Activated T-helper 1 cell treated with anti-CD3 and anti-CD28 coated beads, Interleukin-12 subunit alpha, Interleukin-12 subunit beta, Interleukin-2, Interleukin-4 antibody, amounts not matched to agents 30 ng/mL and 10 ng/mL and 1 ng/mL, durations not matched to agents 14 hours and 24 hours and 36 hours (primary cell): ENCODE data around the gene ZIC2. TPM values are rescaled to one million over a fixed set of nuclear protein-coding genes. Genes with fewer than 3 reads are reported as not detected.
"Not testable (repeated sequence)": the region's sequence is repeated elsewhere in the genome, so short reads cannot be mapped to it uniquely, and the experiment has no call there.

Experiments
- DNase-seq: peaks from one replicate; pipeline ENCODE4 v3.0.0; 2021; ENCODE audit warnings: low spot score
- H3K27ac Mint-ChIP-seq: one replicate; pipeline ENCODE4 v1.8.0; 2021; ENCODE audit warnings: mild to moderate bottlenecking, mixed read lengths
- H3K27me3 Mint-ChIP-seq: one replicate; pipeline ENCODE4 v1.8.0; 2022; ENCODE audit warnings: mild to moderate bottlenecking, moderate library complexity, mixed read lengths; ENCODE audit not compliant: insufficient read depth
- H3K36me3 Mint-ChIP-seq: one replicate; pipeline ENCODE4 v1.8.0; 2021; ENCODE audit warnings: low read depth, mixed read lengths
- H3K4me1 Mint-ChIP-seq: one replicate; pipeline ENCODE4 v1.8.0; 2021; ENCODE audit warnings: low read depth, mixed read lengths
- H3K4me3 Mint-ChIP-seq: one replicate; pipeline ENCODE4 v1.8.0; 2021; ENCODE audit warnings: mild to moderate bottlenecking, moderate library complexity, mixed read lengths
- H3K9me3 Mint-ChIP-seq: one replicate; pipeline ENCODE4 v1.8.0; 2021; ENCODE audit warnings: mixed read lengths
- intact Hi-C: fragments of 100-400 bp; cut with micrococcal nuclease; formaldehyde crosslinking; loops from one replicate; pipeline ENCODE4 v1.15.1; 2024
- total RNA-seq: library from RNA; stranded (reverse); gene quantifications from 2 replicates; pipeline ENCODE4 v1.2.3, GENCODE V29; 2022

Gene ZIC2
- total RNA-seq, 1 donor from 2014 or later = 0.08 TPM

- DNase-seq, H3K36me3 Mint-ChIP-seq, H3K9me3 Mint-ChIP-seq, H3K4me3 Mint-ChIP-seq, H3K27ac Mint-ChIP-seq, H3K4me1 Mint-ChIP-seq: not testable (repeated sequence)
- peaks cover 68% of the 10 kb centered on the region for H3K27me3 Mint-ChIP-seq
- intact Hi-C loops = loop anchor here (10.0 kb wide), 1 partner anchor 1463 kb away; the partner anchor contains the start of gene NALCN
Measured at GRCh38 chr13:99951666-99952065, 29.9 kb upstream of the ZIC2 start.

GRCh38 chr13:99953138-99953755 is 28.3 kb upstream of the ZIC2 start:
- no peak overlapping the region for H3K4me3 Mint-ChIP-seq
- intact Hi-C loops = loop anchor here (10.0 kb wide), 1 partner anchor 1462 kb away; the partner anchor contains the start of gene NALCN
- DNase-seq = no peak
- no peak overlapping the region for H3K27ac Mint-ChIP-seq
- H3K4me1 Mint-ChIP-seq = no peaks in the 10 kb centered on the region
- no peaks in the 10 kb centered on the region for H3K9me3 Mint-ChIP-seq
- H3K36me3 Mint-ChIP-seq = no peaks in the 10 kb centered on the region
- H3K27me3 Mint-ChIP-seq = peaks cover 72% of the 10 kb centered on the region

- H3K36me3 Mint-ChIP-seq = no peaks in the 10 kb centered on the region
- no peak overlapping the region for H3K4me3 Mint-ChIP-seq
- no peaks in the 10 kb centered on the region for H3K9me3 Mint-ChIP-seq
- H3K27ac Mint-ChIP-seq = no peak overlapping the region
- DNase-seq = no peak
- peaks cover 5% of the 10 kb centered on the region for H3K4me1 Mint-ChIP-seq
- peaks cover 79% of the 10 kb centered on the region for H3K27me3 Mint-ChIP-seq
- intact Hi-C loops = loop anchor here (5.0 to 10.0 kb wide), 2 partner anchors 298 to 1460 kb away; partner anchors contain the start of gene NALCN
Measured at GRCh38 chr13:99955107-99955746, 26.4 kb upstream of the ZIC2 start.

- H3K27me3 Mint-ChIP-seq = peaks cover 78% of the 10 kb centered on the region
- no peak overlapping the region for H3K4me3 Mint-ChIP-seq
- no peaks in the 10 kb centered on the region for H3K36me3 Mint-ChIP-seq
- intact Hi-C loops = loop anchor here (1.0 to 10.0 kb wide), 4 partner anchors 61 to 1459 kb away; partner anchors contain the start of gene NALCN
- H3K4me1 Mint-ChIP-seq = peaks cover 5% of the 10 kb centered on the region
- peak overlapping the region; percentile 72 for H3K27ac Mint-ChIP-seq
- DNase-seq = no peak
- H3K9me3 Mint-ChIP-seq = no peaks in the 10 kb centered on the region
Measured at GRCh38 chr13:99955747-99956472, 25.7 kb upstream of the ZIC2 start.

- no peaks in the 10 kb centered on the region for H3K36me3 Mint-ChIP-seq
- H3K4me1 Mint-ChIP-seq = peaks cover 5% of the 10 kb centered on the region
- H3K4me3 Mint-ChIP-seq = peak overlapping the region; percentile 33
- no peak overlapping the region for H3K27ac Mint-ChIP-seq
- H3K27me3 Mint-ChIP-seq = peaks cover 79% of the 10 kb centered on the region
- no peak for DNase-seq
- intact Hi-C loops = loop anchor here (1.0 to 10.0 kb wide), 4 partner anchors 62 to 1458 kb away; partner anchors contain the start of gene NALCN
- no peaks in the 10 kb centered on the region for H3K9me3 Mint-ChIP-seq
Measured at GRCh38 chr13:99956473-99957349, 24.9 kb upstream of the ZIC2 start.

- peak overlapping the region; percentile 70 for H3K27ac Mint-ChIP-seq
- intact Hi-C loops = loop anchor here (5.0 to 10.0 kb wide), 2 partner anchors 301 to 1456 kb away; partner anchors contain the start of gene NALCN
- peaks cover 75% of the 10 kb centered on the region for H3K27me3 Mint-ChIP-seq
- no peaks in the 10 kb centered on the region for H3K36me3 Mint-ChIP-seq
- no peak overlapping the region for H3K4me3 Mint-ChIP-seq
- peaks cover 5% of the 10 kb centered on the region for H3K4me1 Mint-ChIP-seq
- H3K9me3 Mint-ChIP-seq = no peaks in the 10 kb centered on the region
- DNase-seq = no peak
Measured at GRCh38 chr13:99958406-99959126, 23.0 kb upstream of the ZIC2 start.

- H3K27ac Mint-ChIP-seq = peak overlapping the region; percentile 70
- intact Hi-C loops = loop anchor here (5.0 to 10.0 kb wide), 2 partner anchors 302 to 1456 kb away; partner anchors contain the start of gene NALCN
Measured at GRCh38 chr13:99959127-99959539, 22.5 kb upstream of the ZIC2 start.

GRCh38 chr13:99959540-99960230 is 21.9 kb upstream of the ZIC2 start:
- Mint-ChIP-seq H3K27me3 (peaks cover 76% of the 10 kb centered on the region), H3K9me3 (no peaks in the 10 kb centered on the region), H3K4me1 (peaks cover 5% of the 10 kb centered on the region), H3K4me3 (no peak overlapping the region), H3K36me3 (no peaks in the 10 kb centered on the region), H3K27ac (peak overlapping the region; percentile 43)
- DNase-seq = no peak
- intact Hi-C loops = loop anchor here (2.0 to 10.0 kb wide), 4 partner anchors 25 to 1455 kb away; partner anchors contain the start of gene NALCN

More at GRCh38 chr13:99959127-99959539, 22.5 kb upstream of the ZIC2 start:
- no peak overlapping the region for H3K4me3 Mint-ChIP-seq
- peaks cover 75% of the 10 kb centered on the region for H3K27me3 Mint-ChIP-seq
- no peaks in the 10 kb centered on the region for H3K9me3 Mint-ChIP-seq
- DNase-seq = no peak
- peaks cover 5% of the 10 kb centered on the region for H3K4me1 Mint-ChIP-seq
- H3K36me3 Mint-ChIP-seq = no peaks in the 10 kb centered on the region

GRCh38 chr13:99960663-99961311 is 20.8 kb upstream of the ZIC2 start:
- H3K27ac Mint-ChIP-seq = no peak overlapping the region
- peaks cover 73% of the 10 kb centered on the region for H3K27me3 Mint-ChIP-seq
- intact Hi-C loops = loop anchor here (1.0 to 2.0 kb wide), 3 partner anchors 10 to 34 kb away; no protein-coding TSS in a partner anchor
- no peaks in the 10 kb centered on the region for H3K9me3 Mint-ChIP-seq
- DNase-seq = no peak
- H3K4me3 Mint-ChIP-seq = no peak overlapping the region
- no peaks in the 10 kb centered on the region for H3K36me3 Mint-ChIP-seq
- H3K4me1 Mint-ChIP-seq = peaks cover 5% of the 10 kb centered on the region

- intact Hi-C loops = loop anchor here (1.0 to 2.0 kb wide), 3 partner anchors 9 to 33 kb away; no protein-coding TSS in a partner anchor
- H3K27ac Mint-ChIP-seq = no peak overlapping the region
- H3K36me3 Mint-ChIP-seq = no peaks in the 10 kb centered on the region
- no peak overlapping the region for H3K4me3 Mint-ChIP-seq
- H3K9me3 Mint-ChIP-seq = no peaks in the 10 kb centered on the region
- H3K27me3 Mint-ChIP-seq = peaks cover 75% of the 10 kb centered on the region
- DNase-seq = no peak
- peaks cover 5% of the 10 kb centered on the region for H3K4me1 Mint-ChIP-seq
Measured at GRCh38 chr13:99961636-99962035, 19.9 kb upstream of the ZIC2 start.

- Mint-ChIP-seq H3K9me3 (no peaks in the 10 kb centered on the region), H3K36me3 (no peaks in the 10 kb centered on the region), H3K27me3 (peaks cover 76% of the 10 kb centered on the region), H3K4me1 (peaks cover 5% of the 10 kb centered on the region), H3K27ac (no peak overlapping the region), H3K4me3 (no peak overlapping the region)
- DNase-seq = no peak
- intact Hi-C loops = no loop called here
Measured at GRCh38 chr13:99962242-99962641, 19.3 kb upstream of the ZIC2 start.
